ENCODE measurements around the gene SLC44A2. TPM values are rescaled to one million over a fixed set of nuclear protein-coding genes. Genes with fewer than 3 reads are reported as not detected.

Gene SLC44A2
- total RNA-seq, 3 donors from 2014 or later (not counting 1 experiment from before 2014, with no cell fraction given): 231 to 306 (median 279) TPM

GRCh38 chr19:10685210-10685609, 59.9 kb downstream of the SLC44A2 start:
- no peak for TF ChIP-seq CTCF (IDR thresholded peaks at IDR 0.05)
- Histone ChIP-seq H3K27me3 (ENCODE audit: control insufficient read depth, insufficient read depth, low read length) (no peaks in the 10 kb centered on the region), H3K9me3 (ENCODE audit: control insufficient read depth, insufficient read depth, low read length) (no peaks in the 10 kb centered on the region), H3K4me3 (ENCODE audit: low read length) (no peak overlapping the region), H3K4me1 (ENCODE audit: control insufficient read depth, insufficient read depth, low read length) (no peaks in the 10 kb centered on the region), H3K36me3 (ENCODE audit: control insufficient read depth, insufficient read depth, low read length) (peaks cover 94% of the 10 kb centered on the region), H3K27ac (ENCODE audit: low read length) (no peak overlapping the region)
- peaks cover 13% of the 10 kb centered on the region for H3K36me3 Mint-ChIP-seq
- no peaks in the 10 kb centered on the region for H3K27me3 Mint-ChIP-seq (ENCODE audit: low read depth in 2 of 2)
- no peak for ATAC-seq
- H3K4me3 Mint-ChIP-seq: no peak overlapping the region
- intact Hi-C loops (cut with micrococcal nuclease): no loop called here
- no peak for DNase-seq
- no peaks in the 10 kb centered on the region for H3K9me3 Mint-ChIP-seq
- 96% methylated on average over 5 of the region's 5 CpGs for WGBS (ENCODE audit: insufficient coverage)
- peaks cover 0 to 4% of the 10 kb centered on the region in 2 donors for H3K4me1 Mint-ChIP-seq
- H3K27ac Mint-ChIP-seq: no peak overlapping the region

GRCh38 chr19:10686193-10686592, 60.8 kb downstream of the SLC44A2 start:
- H3K4me1 Mint-ChIP-seq: no peaks in the 10 kb centered on the region
- intact Hi-C loops (cut with micrococcal nuclease): no loop called here
- no peak overlapping the region for H3K27ac Mint-ChIP-seq
- no peaks in the 10 kb centered on the region for H3K9me3 Mint-ChIP-seq
- no peak for TF ChIP-seq CTCF (IDR thresholded peaks at IDR 0.05)
- DNase-seq (no peak), ATAC-seq (no peak)
- H3K4me3 Mint-ChIP-seq: no peak overlapping the region
- Histone ChIP-seq H3K9me3 (ENCODE audit: control insufficient read depth, insufficient read depth, low read length) (no peaks in the 10 kb centered on the region), H3K4me3 (ENCODE audit: low read length) (no peak overlapping the region), H3K27ac (ENCODE audit: low read length) (no peak overlapping the region), H3K27me3 (ENCODE audit: control insufficient read depth, insufficient read depth, low read length) (no peaks in the 10 kb centered on the region), H3K36me3 (ENCODE audit: control insufficient read depth, insufficient read depth, low read length) (peaks cover 92% of the 10 kb centered on the region), H3K4me1 (ENCODE audit: control insufficient read depth, insufficient read depth, low read length) (no peaks in the 10 kb centered on the region)
- H3K27me3 Mint-ChIP-seq (ENCODE audit: low read depth in 2 of 2): no peaks in the 10 kb centered on the region
- peaks cover 8% of the 10 kb centered on the region for H3K36me3 Mint-ChIP-seq
- WGBS (ENCODE audit: insufficient coverage): 96% methylated on average over 10 of the region's 10 CpGs

GRCh38 chr19:10686661-10687517, 61.5 kb downstream of the SLC44A2 start:
- Mint-ChIP-seq H3K9me3 (no peaks in the 10 kb centered on the region), H3K27me3 (ENCODE audit: low read depth in 2 of 2) (no peaks in the 10 kb centered on the region), H3K27ac (no peak overlapping the region), H3K4me1 (no peaks in the 10 kb centered on the region), H3K36me3 (peaks cover 7% of the 10 kb centered on the region), H3K4me3 (no peak overlapping the region)
- Histone ChIP-seq H3K9me3 (ENCODE audit: control insufficient read depth, insufficient read depth, low read length) (no peaks in the 10 kb centered on the region), H3K27me3 (ENCODE audit: control insufficient read depth, insufficient read depth, low read length) (no peaks in the 10 kb centered on the region), H3K27ac (ENCODE audit: low read length) (no peak overlapping the region), H3K4me1 (ENCODE audit: control insufficient read depth, insufficient read depth, low read length) (no peaks in the 10 kb centered on the region), H3K36me3 (ENCODE audit: control insufficient read depth, insufficient read depth, low read length) (peaks cover 92% of the 10 kb centered on the region), H3K4me3 (ENCODE audit: low read length) (no peak overlapping the region)
- ATAC-seq (no peak), DNase-seq (no peak)
- 96% methylated on average over 31 of the region's 31 CpGs for WGBS (ENCODE audit: insufficient coverage)
- intact Hi-C loops (cut with micrococcal nuclease): no loop called here
- no peak for TF ChIP-seq CTCF (IDR thresholded peaks at IDR 0.05)

Measured in natural killer cell (primary cell).